ENCODE data around the gene SGPP2.

DNA sequence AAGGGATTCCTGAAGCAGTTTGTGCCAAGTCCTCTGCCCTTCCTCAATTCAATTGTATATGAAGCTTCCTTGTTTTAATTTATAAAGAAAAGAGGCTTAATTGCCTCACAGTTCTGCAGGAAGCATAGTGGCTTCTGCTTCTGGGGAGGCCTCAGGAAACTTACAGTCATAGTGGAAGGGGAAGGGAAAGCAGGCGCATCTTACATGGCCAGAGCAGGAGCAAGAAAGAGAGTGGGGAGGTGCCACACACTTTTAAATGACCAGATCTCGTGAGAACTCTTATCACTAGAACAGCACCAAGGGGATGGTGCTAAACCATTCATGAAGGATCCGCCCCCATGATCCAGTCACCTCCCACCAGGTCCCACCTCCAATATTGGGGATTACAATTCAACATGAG is 114.2 kb downstream of the SGPP2 start:
- TF ChIP-seq CTCF (IDR thresholded peaks at IDR 0.05) = no peak
- no peak for TF ChIP-seq POLR2A (IDR thresholded peaks at IDR 0.05)
